Fibroblast of lung (primary cell): ENCODE data around the gene OR7A5.

ENCODE experiments used
- EZH2 ChIP-seq: IDR thresholded peaks from 2 replicates; pipeline ENCODE4 v1.5.1; 2012; ENCODE audit warnings: low read length, control low read depth, mild to moderate bottlenecking; ENCODE audit errors: missing control alignments
- TF ChIP-seq, protein P1 (sequence below), 2 donors: IDR thresholded peaks in 1 of 2; conservative IDR thresholded peaks in 1 of 2; 1 replicate in 1 of 2; 2 replicates in 1 of 2; pipeline ENCODE4 v1.5.1; 2011 to 2012; ENCODE audit warnings: low read length in 2 of 2, control low read depth in 1 of 2, inconsistent platforms in 1 of 2, low read depth in 1 of 2, mild to moderate bottlenecking in 1 of 2

GRCh38 chr19:14835011-14835410, at the start of gene OR7A5, which contains the start of gene OR7C1:
- TF ChIP-seq, protein P1, sequence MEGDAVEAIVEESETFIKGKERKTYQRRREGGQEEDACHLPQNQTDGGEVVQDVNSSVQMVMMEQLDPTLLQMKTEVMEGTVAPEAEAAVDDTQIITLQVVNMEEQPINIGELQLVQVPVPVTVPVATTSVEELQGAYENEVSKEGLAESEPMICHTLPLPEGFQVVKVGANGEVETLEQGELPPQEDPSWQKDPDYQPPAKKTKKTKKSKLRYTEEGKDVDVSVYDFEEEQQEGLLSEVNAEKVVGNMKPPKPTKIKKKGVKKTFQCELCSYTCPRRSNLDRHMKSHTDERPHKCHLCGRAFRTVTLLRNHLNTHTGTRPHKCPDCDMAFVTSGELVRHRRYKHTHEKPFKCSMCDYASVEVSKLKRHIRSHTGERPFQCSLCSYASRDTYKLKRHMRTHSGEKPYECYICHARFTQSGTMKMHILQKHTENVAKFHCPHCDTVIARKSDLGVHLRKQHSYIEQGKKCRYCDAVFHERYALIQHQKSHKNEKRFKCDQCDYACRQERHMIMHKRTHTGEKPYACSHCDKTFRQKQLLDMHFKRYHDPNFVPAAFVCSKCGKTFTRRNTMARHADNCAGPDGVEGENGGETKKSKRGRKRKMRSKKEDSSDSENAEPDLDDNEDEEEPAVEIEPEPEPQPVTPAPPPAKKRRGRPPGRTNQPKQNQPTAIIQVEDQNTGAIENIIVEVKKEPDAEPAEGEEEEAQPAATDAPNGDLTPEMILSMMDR (conservative IDR thresholded peaks at IDR 0.05 in 1 of 2, IDR thresholded peaks at IDR 0.05 in 1 of 2; ENCODE audit: low read depth in 1 of 2, low read length in 2 of 2), result no peak
- no peak for TF ChIP-seq EZH2
